ENCODE results near the gene CTXND2.

DNA sequence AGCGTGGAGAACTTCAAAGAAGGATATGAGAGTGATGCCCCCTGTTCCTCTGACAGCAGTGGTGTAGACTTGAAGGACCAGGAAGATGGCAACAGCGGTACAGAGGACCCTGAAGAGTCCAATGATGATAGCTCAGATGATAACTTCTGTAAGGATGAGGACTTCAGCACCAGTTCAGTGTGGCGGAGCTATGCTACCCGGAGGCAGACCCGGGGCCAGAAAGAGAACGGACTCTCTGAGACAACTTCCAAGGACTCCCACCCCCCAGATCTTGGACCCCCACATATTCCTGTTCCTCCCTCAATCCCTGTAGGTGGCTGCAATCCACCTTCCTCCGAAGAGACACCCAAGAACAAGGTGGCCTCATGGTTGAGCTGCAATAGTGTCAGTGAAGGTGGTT, 73.7 kb downstream of the CTXND2 start:
- TF ChIP-seq EZH2 (IDR thresholded peaks at IDR 0.05), result no peak
- TF ChIP-seq CTCF (IDR thresholded peaks at IDR 0.05), result no peak
